ENCODE results near the gene FSTL4.

FSTL4 gene

GRCh38 chr5:133246053-133246370 is 366.3 kb downstream of the FSTL4 start:
- DNase-seq (ENCODE audit: low spot score) = no peak
- H3K9me3 Mint-ChIP-seq = no peaks in the 10 kb centered on the region
- peaks cover 11% of the 10 kb centered on the region for H3K4me1 Mint-ChIP-seq (ENCODE audit: low read depth)
- no peaks in the 10 kb centered on the region for H3K27me3 Mint-ChIP-seq (ENCODE audit: low read depth)
- no peak overlapping the region for H3K4me3 Mint-ChIP-seq
- no peak overlapping the region for H3K27ac Mint-ChIP-seq
- no peaks in the 10 kb centered on the region for H3K36me3 Mint-ChIP-seq (ENCODE audit: low read depth)

DNA sequence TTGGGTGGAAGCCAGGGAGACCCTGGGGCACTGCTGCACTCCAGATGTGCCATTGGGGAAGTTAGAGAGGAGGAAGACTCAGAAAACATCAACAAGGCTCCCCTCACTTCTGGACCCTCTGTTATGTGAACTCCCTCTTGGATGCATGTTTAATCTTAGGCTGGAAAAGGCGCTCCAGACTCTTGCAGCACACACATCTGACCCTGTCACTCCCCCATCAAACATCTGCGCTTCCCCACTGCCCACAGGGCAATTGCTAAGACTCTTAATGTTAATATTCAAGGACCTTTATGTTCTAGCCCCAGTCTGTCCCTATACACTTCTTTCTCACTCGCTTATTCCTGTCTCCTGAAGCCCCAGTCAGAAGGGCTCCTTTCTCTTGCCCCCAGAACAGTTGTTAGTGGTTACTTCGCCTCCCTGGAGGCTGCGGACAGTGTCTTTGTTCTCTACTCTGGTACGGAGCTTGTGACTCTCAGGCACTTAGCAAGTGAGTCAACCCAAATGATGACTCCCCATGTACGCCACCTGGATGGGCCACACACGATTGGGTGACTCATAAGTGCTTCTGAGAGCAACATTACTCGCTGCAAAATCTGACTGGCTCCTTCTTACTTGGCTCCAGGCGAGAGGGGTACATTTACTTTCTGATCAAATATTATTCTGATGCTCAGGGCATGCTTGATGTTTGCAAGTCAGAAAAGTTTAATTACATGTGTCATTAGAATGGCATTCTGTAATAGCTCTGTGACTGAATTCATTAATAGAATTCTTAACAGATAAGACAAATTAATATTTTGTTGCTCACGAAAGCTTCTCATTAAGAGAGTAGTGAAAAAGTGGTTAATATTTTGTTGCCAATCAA is 366.9 kb downstream of the FSTL4 start:
- no peaks in the 10 kb centered on the region for H3K36me3 Mint-ChIP-seq (ENCODE audit: low read depth)
- H3K27me3 Mint-ChIP-seq (ENCODE audit: low read depth) = no peaks in the 10 kb centered on the region
- DNase-seq (ENCODE audit: low spot score) = peak; percentile 43
- peaks cover 13% of the 10 kb centered on the region for H3K4me1 Mint-ChIP-seq (ENCODE audit: low read depth)
- H3K27ac Mint-ChIP-seq = no peak overlapping the region
- no peak overlapping the region for H3K4me3 Mint-ChIP-seq
- no peaks in the 10 kb centered on the region for H3K9me3 Mint-ChIP-seq

DNA sequence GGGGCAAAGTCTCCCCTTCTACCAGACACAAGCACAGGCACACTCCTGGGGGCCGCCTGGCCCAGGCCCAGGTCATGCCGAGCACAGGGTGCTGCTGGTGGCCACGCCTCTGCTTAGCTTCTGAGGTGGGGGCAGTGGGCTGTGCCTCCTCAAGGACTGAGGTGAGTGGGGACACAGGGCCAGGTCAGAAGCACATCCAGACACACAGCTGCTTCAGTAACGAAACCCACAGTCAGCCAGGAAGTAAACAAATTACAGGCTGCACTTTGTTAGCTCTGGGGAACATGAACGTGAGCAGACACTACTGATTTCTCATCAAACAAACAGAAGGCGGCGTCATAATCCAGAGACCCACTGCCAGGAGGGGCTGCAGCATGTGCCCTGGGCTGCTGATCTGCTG is 368.1 kb downstream of the FSTL4 start:
- peaks cover 17% of the 10 kb centered on the region for H3K4me1 Mint-ChIP-seq (ENCODE audit: low read depth)
- no peak for DNase-seq (ENCODE audit: low spot score)
- no peak overlapping the region for H3K4me3 Mint-ChIP-seq
- no peaks in the 10 kb centered on the region for H3K27me3 Mint-ChIP-seq (ENCODE audit: low read depth)
- H3K36me3 Mint-ChIP-seq (ENCODE audit: low read depth) = no peaks in the 10 kb centered on the region
- no peaks in the 10 kb centered on the region for H3K9me3 Mint-ChIP-seq
- H3K27ac Mint-ChIP-seq = no peak overlapping the region

DNA sequence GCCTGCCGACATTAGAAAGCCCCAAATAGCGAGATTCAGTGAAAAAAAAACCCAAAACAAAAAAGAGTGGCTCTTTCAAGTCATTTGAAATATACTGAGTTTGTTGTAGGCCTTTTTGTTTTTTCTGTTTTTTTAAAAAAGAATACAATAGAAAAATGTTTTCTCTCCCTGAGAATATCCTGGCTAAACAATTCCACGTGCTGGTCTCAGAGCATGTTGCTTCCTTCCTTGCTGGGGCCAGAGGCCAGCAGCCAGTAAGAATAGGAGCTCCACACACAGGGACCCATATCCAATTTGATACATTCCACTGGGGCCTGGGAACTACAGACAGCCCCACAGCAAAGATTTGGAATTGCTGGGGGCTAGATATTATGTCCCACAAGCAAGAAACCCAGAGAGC is 369.1 kb downstream of the FSTL4 start:
- H3K27me3 Mint-ChIP-seq (ENCODE audit: low read depth) = no peaks in the 10 kb centered on the region
- no peaks in the 10 kb centered on the region for H3K9me3 Mint-ChIP-seq
- DNase-seq (ENCODE audit: low spot score) = no peak

GRCh38 chr5:133242221-133242835 is 370.0 kb downstream of the FSTL4 start:
- Mint-ChIP-seq H3K36me3 (ENCODE audit: low read depth) (no peaks in the 10 kb centered on the region), H3K4me3 (no peak overlapping the region), H3K9me3 (no peaks in the 10 kb centered on the region), H3K27me3 (ENCODE audit: low read depth) (no peaks in the 10 kb centered on the region), H3K27ac (no peak overlapping the region), H3K4me1 (ENCODE audit: low read depth) (peaks cover 17% of the 10 kb centered on the region)
- no peak for DNase-seq (ENCODE audit: low spot score)

More for the DNA sequence above, 369.1 kb downstream of the FSTL4 start:
- H3K36me3 Mint-ChIP-seq (ENCODE audit: low read depth) = no peaks in the 10 kb centered on the region
- H3K4me3 Mint-ChIP-seq = no peak overlapping the region
- peaks cover 17% of the 10 kb centered on the region for H3K4me1 Mint-ChIP-seq (ENCODE audit: low read depth)
- H3K27ac Mint-ChIP-seq = no peak overlapping the region

- no peaks in the 10 kb centered on the region for H3K27me3 Mint-ChIP-seq (ENCODE audit: low read depth)
- no peaks in the 10 kb centered on the region for H3K9me3 Mint-ChIP-seq
- no peaks in the 10 kb centered on the region for H3K36me3 Mint-ChIP-seq (ENCODE audit: low read depth)
- no peak for DNase-seq (ENCODE audit: low spot score)
- H3K4me1 Mint-ChIP-seq (ENCODE audit: low read depth) = peaks cover 14% of the 10 kb centered on the region
- H3K27ac Mint-ChIP-seq = no peak overlapping the region
- no peak overlapping the region for H3K4me3 Mint-ChIP-seq
Measured at GRCh38 chr5:133241179-133242092, 370.9 kb downstream of the FSTL4 start.

DNA sequence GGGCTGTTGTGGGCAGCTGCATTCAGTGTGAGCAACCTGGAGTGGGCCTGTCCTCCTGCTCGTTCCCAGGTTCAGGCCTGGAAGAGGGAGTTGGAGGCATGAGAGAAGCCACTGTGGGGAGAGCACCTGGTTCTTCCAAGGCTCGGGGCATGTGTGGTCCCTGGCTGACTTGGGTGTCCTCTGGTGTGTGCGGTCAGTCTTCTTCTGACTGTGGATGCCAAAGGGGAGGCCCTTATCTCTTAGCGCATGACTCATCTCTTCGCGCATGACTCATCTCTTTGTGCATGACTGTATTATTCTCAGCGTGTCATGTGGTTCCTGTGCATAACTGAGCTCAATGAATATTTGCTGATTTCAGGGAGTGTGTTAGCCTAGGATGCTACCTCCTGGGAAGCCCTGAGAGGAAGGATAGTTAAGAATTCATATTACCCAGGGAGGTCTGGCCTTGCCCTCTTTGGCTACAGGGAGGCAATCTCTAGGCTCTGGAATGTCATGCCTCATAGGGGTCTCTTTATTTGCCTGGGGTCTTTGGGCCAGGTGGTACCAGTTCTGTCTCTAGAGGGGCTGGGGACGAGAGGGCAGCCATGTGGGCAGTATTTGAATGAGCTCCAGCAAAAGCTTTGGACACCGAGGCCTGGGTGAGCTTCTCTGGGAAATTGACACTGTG is 371.8 kb downstream of the FSTL4 start:
- Mint-ChIP-seq H3K36me3 (ENCODE audit: low read depth) (no peaks in the 10 kb centered on the region), H3K27ac (no peak overlapping the region), H3K9me3 (no peaks in the 10 kb centered on the region), H3K4me1 (ENCODE audit: low read depth) (peaks cover 14% of the 10 kb centered on the region), H3K4me3 (no peak overlapping the region), H3K27me3 (ENCODE audit: low read depth) (no peaks in the 10 kb centered on the region)
- DNase-seq (ENCODE audit: low spot score) = peak; percentile 54

DNA sequence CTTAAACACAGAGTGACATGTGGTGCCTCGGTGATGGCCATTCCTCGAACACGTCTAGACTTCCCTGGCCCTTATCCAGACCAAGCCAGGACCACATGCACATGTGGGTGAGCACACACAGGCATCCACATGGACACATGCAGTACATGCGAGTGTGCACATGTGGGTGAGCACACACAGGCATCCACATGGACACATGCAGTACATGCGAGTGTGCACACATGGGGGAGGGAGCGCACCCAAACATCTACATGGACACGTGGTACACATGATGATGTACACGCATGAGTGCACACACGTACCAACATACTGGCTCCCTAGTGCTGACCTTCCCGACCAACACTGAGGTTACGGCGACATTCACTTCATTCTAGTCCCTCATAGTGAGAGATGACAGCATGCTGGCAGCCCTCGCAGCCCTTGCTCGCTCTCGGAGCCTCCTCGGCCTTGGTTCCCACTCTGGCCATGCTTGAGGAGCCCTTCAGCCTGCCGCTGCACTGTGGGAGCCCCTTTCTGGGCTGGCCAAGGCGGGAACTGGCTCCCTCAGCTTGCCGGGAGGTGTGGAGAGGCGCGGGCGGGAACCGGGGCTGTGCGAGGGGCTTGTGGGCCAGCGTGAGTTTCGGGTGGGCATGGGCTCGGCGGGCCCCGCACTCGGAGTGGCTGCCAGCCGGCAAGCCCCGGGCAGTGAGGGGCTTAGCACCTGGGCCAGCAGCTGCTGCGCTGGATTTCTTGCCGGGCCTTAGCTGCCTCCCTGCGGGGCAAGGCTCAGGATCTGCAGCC is 373.7 kb downstream of the FSTL4 start:
- Mint-ChIP-seq H3K27ac (no peak overlapping the region), H3K36me3 (ENCODE audit: low read depth) (no peaks in the 10 kb centered on the region), H3K4me3 (no peak overlapping the region), H3K4me1 (ENCODE audit: low read depth) (peaks cover 7% of the 10 kb centered on the region), H3K27me3 (ENCODE audit: low read depth) (no peaks in the 10 kb centered on the region), H3K9me3 (no peaks in the 10 kb centered on the region)
- DNase-seq (ENCODE audit: low spot score) = no peak

DNA sequence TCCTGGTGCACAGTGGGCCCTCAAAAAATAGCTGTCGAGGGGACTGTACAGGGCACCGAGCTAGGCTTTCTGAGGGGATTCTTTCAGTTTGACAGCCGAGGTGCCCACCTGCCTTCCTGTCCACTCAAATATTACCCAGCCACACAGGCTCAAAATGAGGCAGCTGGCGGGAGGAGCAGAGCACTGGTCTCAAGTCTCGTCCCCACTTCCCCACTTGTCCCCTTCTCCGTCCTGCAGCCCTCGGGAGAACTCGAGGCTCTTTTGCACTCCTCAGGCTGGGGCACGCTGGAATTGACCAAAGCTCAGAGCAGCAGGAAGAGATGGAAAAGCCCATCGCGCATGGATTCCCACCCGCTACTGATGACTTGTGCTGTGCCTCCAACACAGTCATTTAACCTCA is 375.4 kb downstream of the FSTL4 start:
- H3K9me3 Mint-ChIP-seq = no peaks in the 10 kb centered on the region
- no peak for DNase-seq (ENCODE audit: low spot score)
- no peaks in the 10 kb centered on the region for H3K36me3 Mint-ChIP-seq (ENCODE audit: low read depth)
- no peaks in the 10 kb centered on the region for H3K27me3 Mint-ChIP-seq (ENCODE audit: low read depth)
- H3K4me3 Mint-ChIP-seq = no peak overlapping the region
- no peak overlapping the region for H3K27ac Mint-ChIP-seq
- peaks cover 6% of the 10 kb centered on the region for H3K4me1 Mint-ChIP-seq (ENCODE audit: low read depth)

GRCh38 chr5:133236541-133236951 is 375.8 kb downstream of the FSTL4 start:
- DNase-seq (ENCODE audit: low spot score) = no peak
- Mint-ChIP-seq H3K4me1 (ENCODE audit: low read depth) (peaks cover 6% of the 10 kb centered on the region), H3K9me3 (no peaks in the 10 kb centered on the region), H3K27me3 (ENCODE audit: low read depth) (no peaks in the 10 kb centered on the region), H3K36me3 (ENCODE audit: low read depth) (no peaks in the 10 kb centered on the region), H3K4me3 (no peak overlapping the region), H3K27ac (no peak overlapping the region)

GRCh38 chr5:133235696-133236426 is 376.5 kb downstream of the FSTL4 start:
- Mint-ChIP-seq H3K4me3 (no peak overlapping the region), H3K9me3 (no peaks in the 10 kb centered on the region), H3K36me3 (ENCODE audit: low read depth) (no peaks in the 10 kb centered on the region), H3K27me3 (ENCODE audit: low read depth) (no peaks in the 10 kb centered on the region), H3K27ac (no peak overlapping the region), H3K4me1 (ENCODE audit: low read depth) (peaks cover 6% of the 10 kb centered on the region)
- DNase-seq (ENCODE audit: low spot score) = no peak

DNA sequence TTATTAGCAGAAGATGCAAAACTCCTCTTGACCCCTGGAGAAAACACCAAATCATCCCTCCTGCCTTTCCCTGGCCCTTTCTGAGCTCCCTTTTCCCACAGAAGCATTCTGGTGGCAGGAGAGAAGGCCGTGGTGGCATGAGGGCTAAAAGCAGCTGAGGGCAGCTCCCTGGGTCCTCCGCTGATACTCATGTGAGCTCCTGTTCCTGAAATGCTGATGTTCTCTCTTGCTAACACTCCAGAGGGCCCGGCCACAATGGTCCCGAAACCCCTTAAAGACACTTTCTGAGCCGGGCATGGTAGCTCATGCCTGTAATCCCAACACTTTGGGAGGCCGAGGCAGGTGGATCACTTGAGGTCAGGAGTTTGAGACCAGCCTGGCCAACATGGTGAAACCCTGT is 377.4 kb downstream of the FSTL4 start:
- H3K4me3 Mint-ChIP-seq = no peak overlapping the region
- H3K36me3 Mint-ChIP-seq (ENCODE audit: low read depth) = no peaks in the 10 kb centered on the region
- DNase-seq (ENCODE audit: low spot score) = no peak
- H3K27me3 Mint-ChIP-seq (ENCODE audit: low read depth) = no peaks in the 10 kb centered on the region
- no peak overlapping the region for H3K27ac Mint-ChIP-seq
- H3K9me3 Mint-ChIP-seq = no peaks in the 10 kb centered on the region
- H3K4me1 Mint-ChIP-seq (ENCODE audit: low read depth) = peaks cover 1% of the 10 kb centered on the region

GRCh38 chr5:133234273-133234672 is 378.1 kb downstream of the FSTL4 start:
- Mint-ChIP-seq H3K4me1 (ENCODE audit: low read depth) (no peaks in the 10 kb centered on the region), H3K36me3 (ENCODE audit: low read depth) (no peaks in the 10 kb centered on the region), H3K27me3 (ENCODE audit: low read depth) (no peaks in the 10 kb centered on the region), H3K4me3 (no peak overlapping the region), H3K9me3 (no peaks in the 10 kb centered on the region), H3K27ac (no peak overlapping the region)
- no peak for DNase-seq (ENCODE audit: low spot score)

Measured in T-helper 2 cell treated with Interferon-gamma antibody and Interleukin-4, amounts not matched to agents 5 μg/mL and 100 μg/mL, for 36 hours (primary cell).